HEK293T (cell line): ENCODE data around the gene TTLL11.

Experiments used
- ELF4 ChIP-seq: fragments of 450-650 bp; IDR thresholded peaks from 2 replicates; pipeline ENCODE4 v1.6.1; 2017; ENCODE audit warnings: antibody characterized with exemption
- FOXA1 ChIP-seq: fragments of 450-650 bp; IDR thresholded peaks from 2 replicates; pipeline ENCODE4 v1.6.1; 2016; ENCODE audit warnings: mild to moderate bottlenecking
- FOXK2 ChIP-seq: fragments of 450-650 bp; IDR thresholded peaks from 2 replicates; pipeline ENCODE4 v1.6.1; 2016; ENCODE audit warnings: mild to moderate bottlenecking
- FOXM1 ChIP-seq: fragments of 450-650 bp; IDR thresholded peaks from 2 replicates; pipeline ENCODE4 v1.6.1; 2017; ENCODE audit warnings: mild to moderate bottlenecking, borderline replicate concordance
- SP1 ChIP-seq: fragments of 450-650 bp; IDR thresholded peaks from 2 replicates; pipeline ENCODE4 v1.6.1; 2017
- TARDBP ChIP-seq: fragments of 450-650 bp; IDR thresholded peaks from 2 replicates; pipeline ENCODE4 v1.6.1; 2016
- ZNF384 ChIP-seq: fragments of 450-650 bp; IDR thresholded peaks from 2 replicates; pipeline ENCODE4 v1.6.1; 2016

DNA sequence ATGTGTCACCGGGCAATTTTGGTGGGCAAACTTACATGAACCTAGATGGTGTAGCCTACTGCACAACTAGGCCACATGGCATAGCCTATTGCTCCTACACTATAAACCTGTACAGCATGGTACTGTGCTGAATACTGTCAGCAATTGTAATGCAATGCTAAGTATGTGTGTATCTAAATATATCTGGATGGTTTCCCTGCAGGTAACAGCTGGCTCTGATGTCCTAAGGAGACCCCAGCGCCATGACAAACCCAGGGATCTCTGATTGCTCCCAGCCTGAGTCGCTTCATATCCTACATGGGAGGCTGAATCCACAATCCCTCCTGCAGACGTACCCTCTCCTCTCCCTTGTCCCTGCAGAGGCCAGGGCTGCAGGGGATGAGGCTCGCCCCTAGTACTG, 26.6 kb upstream of the TTLL11 start:
- TF ChIP-seq SP1 = no peak
- TF ChIP-seq FOXK2 = no peak
- no peak for TF ChIP-seq FOXM1
- no peak for TF ChIP-seq TARDBP
- TF ChIP-seq ELF4 = no peak
- no peak for TF ChIP-seq FOXA1
- TF ChIP-seq ZNF384 = no peak
